Gastrocnemius medialis (tissue), 4 donors: ENCODE data around the gene PGM2.

Experiments used
- POLR2A ChIP-seq, 2 donors: fragments of 450-650 bp; IDR thresholded peaks; one replicate each; pipeline ENCODE4 v1.6.1; 2017; ENCODE audit warnings: antibody characterized with exemption in 2 of 2, mild to moderate bottlenecking in 2 of 2, moderate library complexity in 2 of 2
- TF ChIP-seq, protein P1 (sequence below), 5 experiments: fragments of 450-650 bp in 3 of 5; fragments of 200-600 bp in 2 of 5; sonication (generic) in 2 of 5; IDR thresholded peaks in 4 of 5; conservative IDR thresholded peaks in 1 of 5; 1 replicate in 4 of 5; 2 replicates in 1 of 5; pipeline ENCODE4 v1.5.1; 2016 to 2019; ENCODE audit warnings: antibody characterized with exemption in 5 of 5, mild to moderate bottlenecking in 3 of 5, moderate library complexity in 3 of 5

GRCh38 chr4:37852376-37852775 is 25.9 kb downstream of the PGM2 start:
- no peak for TF ChIP-seq POLR2A (IDR thresholded peaks at IDR 0.05)
- TF ChIP-seq, protein P1, sequence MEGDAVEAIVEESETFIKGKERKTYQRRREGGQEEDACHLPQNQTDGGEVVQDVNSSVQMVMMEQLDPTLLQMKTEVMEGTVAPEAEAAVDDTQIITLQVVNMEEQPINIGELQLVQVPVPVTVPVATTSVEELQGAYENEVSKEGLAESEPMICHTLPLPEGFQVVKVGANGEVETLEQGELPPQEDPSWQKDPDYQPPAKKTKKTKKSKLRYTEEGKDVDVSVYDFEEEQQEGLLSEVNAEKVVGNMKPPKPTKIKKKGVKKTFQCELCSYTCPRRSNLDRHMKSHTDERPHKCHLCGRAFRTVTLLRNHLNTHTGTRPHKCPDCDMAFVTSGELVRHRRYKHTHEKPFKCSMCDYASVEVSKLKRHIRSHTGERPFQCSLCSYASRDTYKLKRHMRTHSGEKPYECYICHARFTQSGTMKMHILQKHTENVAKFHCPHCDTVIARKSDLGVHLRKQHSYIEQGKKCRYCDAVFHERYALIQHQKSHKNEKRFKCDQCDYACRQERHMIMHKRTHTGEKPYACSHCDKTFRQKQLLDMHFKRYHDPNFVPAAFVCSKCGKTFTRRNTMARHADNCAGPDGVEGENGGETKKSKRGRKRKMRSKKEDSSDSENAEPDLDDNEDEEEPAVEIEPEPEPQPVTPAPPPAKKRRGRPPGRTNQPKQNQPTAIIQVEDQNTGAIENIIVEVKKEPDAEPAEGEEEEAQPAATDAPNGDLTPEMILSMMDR (IDR thresholded peaks at IDR 0.05 in 4 of 5, conservative IDR thresholded peaks at IDR 0.05 in 1 of 5) = no peak
